ENCODE measurements around the gene SLFN12. TPM values are rescaled to one million over a fixed set of nuclear protein-coding genes. Genes with fewer than 3 reads are reported as not detected.

The SLFN12 gene
- 10 to 100 TPM; 10.4 to 25.3 TPM for total RNA-seq

DNA sequence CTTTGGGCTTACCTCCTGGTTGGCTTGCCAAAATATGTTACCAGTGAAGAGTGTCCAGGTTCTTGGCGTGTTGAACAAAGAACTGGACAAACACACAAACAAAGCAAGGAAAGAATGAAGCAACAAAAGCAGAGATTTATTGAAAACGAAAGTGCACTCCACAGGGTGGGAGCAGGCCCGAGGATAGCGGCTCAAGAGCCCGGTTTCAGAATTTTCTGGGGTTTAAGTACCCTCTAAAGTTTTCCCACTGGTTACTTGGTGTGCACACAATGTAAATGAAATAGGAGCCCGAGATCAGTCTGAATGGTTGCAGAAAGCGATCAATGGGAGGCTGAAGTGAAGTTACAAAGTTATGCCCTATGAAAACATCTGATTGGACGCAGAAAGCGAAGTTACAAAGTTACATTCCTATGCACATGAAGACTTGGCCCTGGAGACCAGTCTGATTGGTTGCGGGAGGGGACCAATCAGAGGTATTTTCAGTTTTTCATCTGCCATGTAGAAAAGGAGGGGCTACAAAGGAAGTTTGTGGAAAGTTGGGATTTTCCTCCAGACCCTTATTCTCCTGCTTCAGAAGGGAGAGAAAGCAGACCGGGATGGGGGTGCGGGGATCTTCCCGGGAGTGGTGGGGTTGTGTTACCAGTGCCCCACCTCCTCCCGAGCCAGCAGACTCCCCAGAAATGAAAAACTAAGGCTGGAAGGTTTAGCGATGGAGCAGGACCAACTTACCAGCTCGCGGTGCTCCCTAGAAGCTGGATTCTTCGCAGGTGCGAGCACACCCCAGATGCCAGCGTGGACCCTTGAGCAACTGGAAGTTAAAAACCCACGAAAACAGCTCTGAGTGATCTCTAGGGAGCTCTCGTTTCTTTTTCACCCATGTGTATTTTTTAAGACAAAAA, at the start of gene SLFN12:
SLFN12 (minus strand) TSS at position 325 of the 899 bp plus-strand sequence. CDS start 9,472 bp downstream, outside the sequence.
- DNase-seq (ENCODE audit: low spot score) (no peak), ATAC-seq (ENCODE audit: insufficient number of reproducible peaks, low FRiP score, low read depth) (peak; percentile 87)
- TF ChIP-seq, protein P1, sequence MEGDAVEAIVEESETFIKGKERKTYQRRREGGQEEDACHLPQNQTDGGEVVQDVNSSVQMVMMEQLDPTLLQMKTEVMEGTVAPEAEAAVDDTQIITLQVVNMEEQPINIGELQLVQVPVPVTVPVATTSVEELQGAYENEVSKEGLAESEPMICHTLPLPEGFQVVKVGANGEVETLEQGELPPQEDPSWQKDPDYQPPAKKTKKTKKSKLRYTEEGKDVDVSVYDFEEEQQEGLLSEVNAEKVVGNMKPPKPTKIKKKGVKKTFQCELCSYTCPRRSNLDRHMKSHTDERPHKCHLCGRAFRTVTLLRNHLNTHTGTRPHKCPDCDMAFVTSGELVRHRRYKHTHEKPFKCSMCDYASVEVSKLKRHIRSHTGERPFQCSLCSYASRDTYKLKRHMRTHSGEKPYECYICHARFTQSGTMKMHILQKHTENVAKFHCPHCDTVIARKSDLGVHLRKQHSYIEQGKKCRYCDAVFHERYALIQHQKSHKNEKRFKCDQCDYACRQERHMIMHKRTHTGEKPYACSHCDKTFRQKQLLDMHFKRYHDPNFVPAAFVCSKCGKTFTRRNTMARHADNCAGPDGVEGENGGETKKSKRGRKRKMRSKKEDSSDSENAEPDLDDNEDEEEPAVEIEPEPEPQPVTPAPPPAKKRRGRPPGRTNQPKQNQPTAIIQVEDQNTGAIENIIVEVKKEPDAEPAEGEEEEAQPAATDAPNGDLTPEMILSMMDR (IDR thresholded peaks at IDR 0.05), result no peak
- Histone ChIP-seq H3K36me3 (no peaks in the 10 kb centered on the region), H3K27ac (peak within 1 kb of the TSS; percentile 92 to 97), H3K4me3 (peak within 1 kb of the TSS; percentile 79), H3K4me1 (ENCODE audit: control insufficient read depth in 1 of 2, low read depth in 2 of 2) (peaks cover 11 to 40% of the 10 kb centered on the region in 2 donors), H3K27me3 (replicated peaks; ENCODE audit: insufficient read depth) (no peaks in the 10 kb centered on the region), H3K9me3 (no peaks in the 10 kb centered on the region)

DNA sequence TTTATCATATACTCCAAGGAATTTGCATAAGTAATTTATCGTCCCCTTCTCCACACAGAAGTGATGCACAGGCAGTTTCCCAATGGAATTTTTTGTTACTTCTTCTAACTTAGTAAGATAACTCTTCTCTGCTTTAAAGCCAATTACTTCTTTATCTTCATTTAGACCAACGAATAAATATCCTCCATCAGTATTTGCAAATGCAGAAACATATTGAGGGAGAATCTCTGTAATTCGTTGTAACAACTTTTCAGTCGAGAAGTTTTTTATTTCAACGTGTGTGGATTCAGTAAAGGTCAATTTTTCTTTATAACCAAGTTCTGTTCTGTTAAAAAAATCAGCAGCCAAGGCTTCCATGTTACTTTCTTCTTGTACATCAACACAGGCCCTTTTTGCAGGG, 47.0 kb upstream of the SLFN12 start:
- no peaks in the 10 kb centered on the region for H3K9me3 ChIP-seq
- ATAC-seq (ENCODE audit: insufficient number of reproducible peaks, low FRiP score, low read depth) (no peak), DNase-seq (ENCODE audit: low spot score) (no peak)
- TF ChIP-seq, protein P1 (IDR thresholded peaks at IDR 0.05), result no peak
- H3K4me3 ChIP-seq, result no peak overlapping the region
- no peaks in the 10 kb centered on the region for H3K4me1 ChIP-seq (ENCODE audit: control insufficient read depth in 1 of 2, low read depth in 2 of 2)
- H3K36me3 ChIP-seq, result no peaks in the 10 kb centered on the region
- H3K27me3 ChIP-seq (replicated peaks; ENCODE audit: insufficient read depth), result no peaks in the 10 kb centered on the region
- no peak overlapping the region for H3K27ac ChIP-seq

DNA sequence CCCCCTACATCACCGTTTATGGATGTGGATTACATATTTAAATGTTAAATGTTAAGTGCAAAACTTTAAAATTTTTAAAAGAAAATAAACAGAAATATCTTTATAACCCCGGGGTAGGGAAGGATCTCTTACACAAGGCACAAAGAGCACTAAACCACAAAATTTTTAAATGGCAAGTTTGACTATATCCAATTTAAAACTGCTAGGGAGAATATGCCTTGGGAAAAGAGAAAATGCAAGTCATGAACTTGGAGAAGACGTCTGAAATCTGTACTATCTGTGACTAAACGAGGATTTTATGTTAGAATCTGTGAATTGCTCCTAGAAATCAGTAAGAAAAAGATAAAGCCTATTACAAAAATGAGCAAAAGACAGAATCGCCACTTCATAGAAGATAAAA, 44.9 kb upstream of the SLFN12 start:
- no peak for DNase-seq (ENCODE audit: low spot score)
- Histone ChIP-seq H3K27ac (no peak overlapping the region), H3K27me3 (replicated peaks; ENCODE audit: insufficient read depth) (no peaks in the 10 kb centered on the region), H3K4me1 (ENCODE audit: control insufficient read depth in 1 of 2, low read depth in 2 of 2) (no peaks in the 10 kb centered on the region), H3K4me3 (no peak overlapping the region), H3K36me3 (no peaks in the 10 kb centered on the region), H3K9me3 (no peaks in the 10 kb centered on the region)
- ATAC-seq (ENCODE audit: insufficient number of reproducible peaks, low FRiP score, low read depth), result no peak
- TF ChIP-seq, protein P1 (IDR thresholded peaks at IDR 0.05), result no peak

DNA sequence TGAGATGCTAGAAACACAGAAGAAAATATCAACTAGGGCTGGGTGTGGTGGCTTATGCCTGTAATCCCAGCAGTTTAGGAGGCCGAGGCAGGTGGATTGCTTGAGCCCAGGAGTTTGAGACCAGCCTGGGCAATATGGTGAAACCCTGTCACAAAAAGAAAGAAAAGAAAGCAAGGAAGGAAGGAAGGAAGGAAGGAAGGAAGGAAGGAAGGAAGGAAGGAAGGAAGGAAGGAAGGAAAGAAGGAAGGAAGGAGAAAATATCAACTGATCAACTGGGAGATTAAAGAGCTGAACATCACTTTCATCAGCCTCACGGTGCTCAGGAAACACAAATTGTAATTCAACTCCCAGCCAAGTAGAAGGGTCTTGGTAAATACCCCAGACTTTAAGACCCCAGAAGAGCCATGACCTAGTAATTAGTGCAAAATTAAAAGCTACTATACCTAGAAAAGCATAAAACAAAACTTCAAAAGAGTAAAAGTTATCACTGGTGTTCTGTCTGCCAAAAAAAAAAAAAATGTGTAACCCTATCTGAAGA, 44.1 kb upstream of the SLFN12 start:
- TF ChIP-seq, protein P1 (IDR thresholded peaks at IDR 0.05), result no peak
- ATAC-seq (ENCODE audit: insufficient number of reproducible peaks, low FRiP score, low read depth) (no peak), DNase-seq (ENCODE audit: low spot score) (no peak)
- no peak overlapping the region for H3K27ac ChIP-seq
- H3K9me3 ChIP-seq, result no peaks in the 10 kb centered on the region
- H3K4me1 ChIP-seq (ENCODE audit: control insufficient read depth in 1 of 2, low read depth in 2 of 2), result no peaks in the 10 kb centered on the region
- H3K36me3 ChIP-seq, result no peaks in the 10 kb centered on the region
- H3K4me3 ChIP-seq, result no peak overlapping the region
- no peaks in the 10 kb centered on the region for H3K27me3 ChIP-seq (replicated peaks; ENCODE audit: insufficient read depth)

DNA sequence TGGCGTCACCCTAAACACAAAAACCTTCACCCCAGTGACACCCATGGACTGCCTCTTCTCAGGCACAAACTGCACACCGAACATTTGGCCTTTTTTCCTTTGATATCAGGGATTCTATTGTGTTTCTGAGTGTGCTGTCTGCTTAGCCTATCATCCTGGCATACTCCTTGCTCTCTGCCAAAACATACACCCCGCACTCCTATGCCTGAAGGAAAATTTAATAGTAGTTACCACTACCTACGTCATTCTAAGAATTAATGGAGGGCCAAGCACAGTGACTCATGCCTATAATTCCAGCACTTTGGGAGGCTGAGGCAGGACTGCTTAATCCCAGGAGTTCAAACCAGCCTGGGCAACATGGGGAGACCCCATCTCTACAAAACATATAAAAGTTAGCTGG, 36.2 kb upstream of the SLFN12 start:
- Histone ChIP-seq H3K36me3 (no peaks in the 10 kb centered on the region), H3K9me3 (no peaks in the 10 kb centered on the region), H3K27me3 (replicated peaks; ENCODE audit: insufficient read depth) (no peaks in the 10 kb centered on the region), H3K4me3 (no peak overlapping the region), H3K4me1 (ENCODE audit: control insufficient read depth in 1 of 2, low read depth in 2 of 2) (no peaks in the 10 kb centered on the region), H3K27ac (no peak overlapping the region)
- TF ChIP-seq, protein P1 (IDR thresholded peaks at IDR 0.05), result no peak
- DNase-seq (ENCODE audit: low spot score), result no peak
- ATAC-seq (ENCODE audit: insufficient number of reproducible peaks, low FRiP score, low read depth), result no peak
